GM10248 (cell line): ENCODE data around the gene MCTP1.

Source experiments
- CTCF ChIA-PET: fragments of 300-600 bp; sonication (Branson Sonifier 250); formaldehyde crosslinking; extraction: SDS; loops from one replicate; lab custom pipeline; 2021; ENCODE audit warnings: antibody characterized with exemption; lab: Yijun Ruan, JAX
- POLR2A ChIA-PET: fragments of 350-650 bp; sonication (Branson Sonifier 250); formaldehyde crosslinking; extraction: SDS; loops from one replicate; lab custom pipeline; 2020; ENCODE audit warnings: antibody characterized with exemption; lab: Yijun Ruan, JAX
- DNase-seq: peaks from one replicate; pipeline ENCODE4 v3.0.0; 2012; ENCODE audit errors: extremely low spot score
- TF ChIP-seq, protein P1 (sequence below): IDR thresholded peaks from 2 replicates; pipeline ENCODE4 v1.5.1; 2012; ENCODE audit warnings: mild to moderate bottlenecking, low read depth; ENCODE audit errors: extremely low read depth, missing control alignments, control extremely low read depth

Gene MCTP1

DNA sequence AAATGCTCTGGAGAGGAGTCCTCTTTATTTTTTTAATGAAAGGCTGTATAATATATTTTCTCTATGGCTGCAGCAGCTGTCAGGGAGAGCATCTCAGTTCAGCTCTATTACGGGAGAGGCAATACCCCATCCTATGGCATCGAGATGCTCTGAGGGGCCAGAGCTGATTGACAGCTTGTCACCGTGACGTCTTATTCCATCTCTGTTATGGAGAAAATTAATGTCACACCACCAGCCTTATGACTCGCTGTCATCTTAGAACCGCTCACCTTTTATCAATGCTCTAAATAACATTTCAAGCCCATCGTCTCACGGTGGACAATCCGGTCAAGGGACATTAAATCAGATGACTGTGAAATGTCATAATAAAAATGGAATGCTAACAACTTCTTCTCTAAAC is 392.9 kb downstream of the MCTP1 start:
- ChIA-PET POLR2A (no interaction called here), CTCF (interaction anchor here (1.0 kb wide), 1 partner anchor 16 kb away, joined by 3 read pairs; no protein-coding TSS in a partner anchor)
- TF ChIP-seq, protein P1, sequence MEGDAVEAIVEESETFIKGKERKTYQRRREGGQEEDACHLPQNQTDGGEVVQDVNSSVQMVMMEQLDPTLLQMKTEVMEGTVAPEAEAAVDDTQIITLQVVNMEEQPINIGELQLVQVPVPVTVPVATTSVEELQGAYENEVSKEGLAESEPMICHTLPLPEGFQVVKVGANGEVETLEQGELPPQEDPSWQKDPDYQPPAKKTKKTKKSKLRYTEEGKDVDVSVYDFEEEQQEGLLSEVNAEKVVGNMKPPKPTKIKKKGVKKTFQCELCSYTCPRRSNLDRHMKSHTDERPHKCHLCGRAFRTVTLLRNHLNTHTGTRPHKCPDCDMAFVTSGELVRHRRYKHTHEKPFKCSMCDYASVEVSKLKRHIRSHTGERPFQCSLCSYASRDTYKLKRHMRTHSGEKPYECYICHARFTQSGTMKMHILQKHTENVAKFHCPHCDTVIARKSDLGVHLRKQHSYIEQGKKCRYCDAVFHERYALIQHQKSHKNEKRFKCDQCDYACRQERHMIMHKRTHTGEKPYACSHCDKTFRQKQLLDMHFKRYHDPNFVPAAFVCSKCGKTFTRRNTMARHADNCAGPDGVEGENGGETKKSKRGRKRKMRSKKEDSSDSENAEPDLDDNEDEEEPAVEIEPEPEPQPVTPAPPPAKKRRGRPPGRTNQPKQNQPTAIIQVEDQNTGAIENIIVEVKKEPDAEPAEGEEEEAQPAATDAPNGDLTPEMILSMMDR = no peak
- no peak for DNase-seq

DNA sequence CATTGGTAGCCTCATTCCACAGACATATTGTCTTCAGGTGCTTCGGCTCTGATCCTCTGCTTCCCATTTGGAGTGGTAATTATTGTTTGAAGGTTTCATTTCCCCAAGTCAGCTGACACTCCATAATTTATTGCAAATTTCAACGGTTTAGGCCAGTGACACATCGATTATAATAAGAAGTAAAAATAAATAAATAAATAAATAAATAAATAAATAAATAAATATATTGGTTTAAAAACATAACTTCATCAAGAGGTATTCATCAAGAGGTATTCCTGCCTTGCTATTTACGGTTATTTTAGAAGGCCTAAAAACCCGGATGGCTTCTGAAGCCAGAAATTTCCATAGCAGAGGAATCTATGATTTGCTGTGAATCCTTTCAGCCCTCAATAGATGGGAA is 393.3 kb downstream of the MCTP1 start:
- ChIA-PET CTCF (no interaction called here), POLR2A (no interaction called here)
- TF ChIP-seq, protein P1 = no peak
- DNase-seq = no peak

DNA sequence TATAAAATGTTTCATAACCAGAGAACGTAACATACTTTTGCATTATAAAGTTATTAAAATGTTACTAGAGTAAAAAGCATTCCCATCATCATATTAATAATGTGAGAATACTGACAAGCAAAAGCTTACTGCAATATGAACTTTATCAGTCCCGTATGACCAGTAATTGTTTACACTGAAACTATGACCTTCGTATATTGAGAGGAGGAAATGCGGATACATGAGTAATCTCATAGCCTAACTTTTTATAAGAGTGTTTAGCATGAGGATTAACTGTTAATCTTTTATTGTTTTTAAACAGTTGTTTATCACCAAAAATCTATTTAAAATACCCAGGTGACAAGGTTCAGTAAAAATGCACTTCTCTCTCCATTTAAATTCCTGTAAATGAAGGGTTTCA is 394.0 kb downstream of the MCTP1 start:
- DNase-seq = no peak
- ChIA-PET CTCF (no interaction called here), POLR2A (no interaction called here)
- TF ChIP-seq, protein P1 = no peak

DNA sequence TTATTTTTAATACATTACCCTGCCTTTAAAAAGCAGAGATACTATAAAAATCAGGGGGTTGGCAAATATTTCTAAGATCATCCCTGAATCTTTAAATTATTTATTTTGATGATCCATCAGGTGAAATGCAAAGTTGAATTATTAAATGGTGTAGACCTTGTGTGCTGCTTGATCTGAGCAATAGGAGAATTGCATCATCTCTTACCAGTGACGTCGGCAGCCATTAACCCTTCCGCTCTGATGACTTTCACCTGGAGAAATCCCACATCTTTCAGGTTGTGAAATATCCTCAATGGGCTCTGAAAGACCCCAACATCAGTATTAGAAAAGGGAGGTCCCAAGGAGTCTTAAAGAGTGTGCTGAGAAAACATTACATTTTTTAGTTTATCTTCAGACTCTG is 396.2 kb downstream of the MCTP1 start:
- no peak for DNase-seq
- CTCF ChIA-PET = no interaction called here
- TF ChIP-seq, protein P1 = no peak
- POLR2A ChIA-PET = no interaction called here

DNA sequence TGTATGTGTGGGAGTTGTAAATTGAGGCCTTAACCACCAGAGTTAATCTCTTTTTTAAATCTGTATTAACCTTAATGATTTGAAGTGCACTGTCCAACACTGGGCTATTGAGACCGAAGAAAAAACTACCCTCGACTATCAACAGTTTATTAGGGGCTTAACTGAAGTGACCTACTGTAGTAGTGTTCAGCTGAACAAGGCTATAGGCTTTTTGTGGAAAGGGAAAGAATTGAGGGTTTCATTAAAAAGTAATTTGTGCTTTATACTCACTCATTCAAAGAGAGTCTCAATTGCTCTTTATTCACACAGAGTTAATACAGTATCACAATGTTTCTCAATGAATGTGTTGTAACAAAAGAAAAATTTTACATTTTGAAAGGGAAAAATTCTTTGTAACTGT is 399.0 kb downstream of the MCTP1 start:
- TF ChIP-seq, protein P1 = no peak
- ChIA-PET POLR2A (no interaction called here), CTCF (interaction anchor here (0.6 to 1.6 kb wide), 3 partner anchors 9 to 25 kb away, joined by 3 to 5 read pairs (median 3); no protein-coding TSS in a partner anchor)
- DNase-seq = no peak

DNA sequence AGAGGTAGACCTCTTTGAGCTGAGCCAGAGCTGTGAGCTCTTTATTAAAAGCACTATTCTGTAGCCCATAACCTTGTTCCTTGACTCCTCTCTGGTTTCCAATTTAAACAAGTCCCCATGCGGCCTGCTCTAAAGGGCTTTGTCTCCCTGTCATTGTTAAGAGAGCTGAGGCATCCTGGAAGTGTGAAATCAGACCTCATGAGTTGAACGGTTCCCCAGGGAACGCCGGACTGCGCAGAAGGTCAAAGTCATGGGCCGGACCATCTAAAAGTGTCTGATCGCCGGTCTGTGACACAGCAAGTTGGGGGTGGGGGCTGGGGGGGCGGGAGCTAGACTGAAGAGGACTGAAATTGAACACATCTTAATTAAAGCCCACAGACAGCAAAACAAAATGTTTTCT is 400.6 kb downstream of the MCTP1 start:
- DNase-seq = no peak
- ChIA-PET POLR2A (no interaction called here), CTCF (interaction anchor here (2.1 kb wide), 1 partner anchor 18 kb away, joined by 4 read pairs; no protein-coding TSS in a partner anchor)
- TF ChIP-seq, protein P1 = no peak
